ENCODE measurements around the gene ANKRD13D.

Gene ANKRD13D

GRCh38 chr11:67271541-67272284, 17.4 kb upstream of the ANKRD13D start:
- TF ChIP-seq, protein P1, sequence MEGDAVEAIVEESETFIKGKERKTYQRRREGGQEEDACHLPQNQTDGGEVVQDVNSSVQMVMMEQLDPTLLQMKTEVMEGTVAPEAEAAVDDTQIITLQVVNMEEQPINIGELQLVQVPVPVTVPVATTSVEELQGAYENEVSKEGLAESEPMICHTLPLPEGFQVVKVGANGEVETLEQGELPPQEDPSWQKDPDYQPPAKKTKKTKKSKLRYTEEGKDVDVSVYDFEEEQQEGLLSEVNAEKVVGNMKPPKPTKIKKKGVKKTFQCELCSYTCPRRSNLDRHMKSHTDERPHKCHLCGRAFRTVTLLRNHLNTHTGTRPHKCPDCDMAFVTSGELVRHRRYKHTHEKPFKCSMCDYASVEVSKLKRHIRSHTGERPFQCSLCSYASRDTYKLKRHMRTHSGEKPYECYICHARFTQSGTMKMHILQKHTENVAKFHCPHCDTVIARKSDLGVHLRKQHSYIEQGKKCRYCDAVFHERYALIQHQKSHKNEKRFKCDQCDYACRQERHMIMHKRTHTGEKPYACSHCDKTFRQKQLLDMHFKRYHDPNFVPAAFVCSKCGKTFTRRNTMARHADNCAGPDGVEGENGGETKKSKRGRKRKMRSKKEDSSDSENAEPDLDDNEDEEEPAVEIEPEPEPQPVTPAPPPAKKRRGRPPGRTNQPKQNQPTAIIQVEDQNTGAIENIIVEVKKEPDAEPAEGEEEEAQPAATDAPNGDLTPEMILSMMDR (IDR thresholded peaks at IDR 0.05; ENCODE audit: low read depth, low read length) = no peak
- DNase-seq (ENCODE audit: extremely low read depth, low read depth) = no peak

DNA sequence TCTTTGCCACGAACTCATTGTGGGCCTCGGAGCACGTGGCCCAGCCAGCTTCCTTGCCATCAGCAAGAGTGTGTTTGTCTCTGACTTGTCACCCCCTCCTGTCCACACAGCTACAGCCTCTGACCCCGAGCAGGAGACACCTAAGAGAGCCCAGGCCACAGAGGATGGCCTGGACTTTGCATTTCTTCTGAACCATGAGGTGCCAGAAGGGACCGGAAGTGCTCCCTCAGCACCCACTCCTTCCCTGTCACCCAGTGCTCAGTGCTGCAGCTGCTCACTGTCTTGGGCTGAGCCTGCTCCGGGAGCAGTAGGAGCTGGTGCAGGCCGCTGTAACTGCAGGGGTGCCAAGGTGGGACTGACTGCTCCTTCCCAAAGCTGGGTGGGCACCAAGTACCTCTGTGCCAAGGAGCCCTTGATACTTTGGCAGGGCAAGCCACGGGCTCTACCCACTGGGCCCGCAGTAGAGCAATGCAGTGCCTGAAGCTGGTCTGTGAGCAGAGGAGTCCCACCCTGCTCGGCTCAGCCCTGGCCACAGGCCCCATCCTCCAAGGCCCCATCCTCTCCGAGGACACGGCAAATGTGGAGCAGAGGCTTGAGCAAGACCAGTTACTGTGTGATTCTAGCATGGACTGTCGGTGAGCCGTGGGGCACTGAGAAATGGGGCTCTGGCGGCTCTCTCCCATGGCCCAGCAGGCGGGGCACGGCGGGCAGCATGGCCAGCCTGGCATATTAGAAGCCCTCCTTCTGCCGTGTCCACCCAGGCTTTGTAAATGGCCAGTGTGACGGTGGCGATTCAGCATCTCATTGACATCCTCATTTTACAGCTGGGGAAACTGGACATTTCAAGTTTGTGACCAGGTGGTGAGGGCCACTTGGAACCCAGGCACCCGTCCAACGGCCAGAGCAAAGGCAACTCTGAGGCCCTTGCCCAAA, 16.5 kb upstream of the ANKRD13D start:
- no peak for DNase-seq (ENCODE audit: extremely low read depth, low read depth)
- TF ChIP-seq, protein P1 (IDR thresholded peaks at IDR 0.05; ENCODE audit: low read depth, low read length) = no peak

DNA sequence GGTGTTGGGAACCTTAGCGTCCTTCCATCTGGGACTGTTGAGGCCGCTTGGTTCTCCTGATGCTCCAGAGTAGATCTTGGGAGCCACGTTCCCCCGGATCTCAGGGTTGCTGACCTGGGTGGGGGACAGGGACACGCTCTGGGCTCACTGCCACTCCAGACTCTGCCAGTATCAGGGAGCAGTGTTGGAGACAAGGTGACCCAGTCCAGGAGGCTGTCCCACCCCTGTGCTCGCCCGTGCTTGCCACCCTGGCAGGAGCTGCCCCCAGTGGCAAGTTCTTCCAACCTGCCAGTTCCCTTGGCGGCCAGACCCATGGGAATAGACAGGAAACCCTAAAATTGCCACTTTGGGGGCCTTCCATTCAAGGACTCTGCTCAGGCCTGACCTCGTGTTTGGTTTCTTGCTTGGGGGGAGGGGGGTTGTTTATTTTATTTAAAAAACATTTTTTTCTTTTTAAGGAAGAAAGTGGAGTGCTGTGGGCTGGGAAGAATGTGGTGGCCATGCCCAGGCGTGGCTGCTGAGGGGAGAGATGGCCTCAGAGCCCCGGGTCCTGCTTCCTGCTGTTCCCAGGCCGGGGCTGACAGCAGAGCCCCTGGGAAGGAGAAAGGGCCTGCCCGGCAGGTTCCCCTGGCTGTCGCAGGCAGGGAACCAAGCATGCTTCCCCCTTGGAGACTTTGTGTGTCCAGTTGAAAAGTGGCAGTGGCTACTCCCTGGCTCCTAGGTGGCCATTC, 15.7 kb upstream of the ANKRD13D start:
- TF ChIP-seq, protein P1 (IDR thresholded peaks at IDR 0.05; ENCODE audit: low read depth, low read length) = no peak
- DNase-seq (ENCODE audit: extremely low read depth, low read depth) = no peak

DNA sequence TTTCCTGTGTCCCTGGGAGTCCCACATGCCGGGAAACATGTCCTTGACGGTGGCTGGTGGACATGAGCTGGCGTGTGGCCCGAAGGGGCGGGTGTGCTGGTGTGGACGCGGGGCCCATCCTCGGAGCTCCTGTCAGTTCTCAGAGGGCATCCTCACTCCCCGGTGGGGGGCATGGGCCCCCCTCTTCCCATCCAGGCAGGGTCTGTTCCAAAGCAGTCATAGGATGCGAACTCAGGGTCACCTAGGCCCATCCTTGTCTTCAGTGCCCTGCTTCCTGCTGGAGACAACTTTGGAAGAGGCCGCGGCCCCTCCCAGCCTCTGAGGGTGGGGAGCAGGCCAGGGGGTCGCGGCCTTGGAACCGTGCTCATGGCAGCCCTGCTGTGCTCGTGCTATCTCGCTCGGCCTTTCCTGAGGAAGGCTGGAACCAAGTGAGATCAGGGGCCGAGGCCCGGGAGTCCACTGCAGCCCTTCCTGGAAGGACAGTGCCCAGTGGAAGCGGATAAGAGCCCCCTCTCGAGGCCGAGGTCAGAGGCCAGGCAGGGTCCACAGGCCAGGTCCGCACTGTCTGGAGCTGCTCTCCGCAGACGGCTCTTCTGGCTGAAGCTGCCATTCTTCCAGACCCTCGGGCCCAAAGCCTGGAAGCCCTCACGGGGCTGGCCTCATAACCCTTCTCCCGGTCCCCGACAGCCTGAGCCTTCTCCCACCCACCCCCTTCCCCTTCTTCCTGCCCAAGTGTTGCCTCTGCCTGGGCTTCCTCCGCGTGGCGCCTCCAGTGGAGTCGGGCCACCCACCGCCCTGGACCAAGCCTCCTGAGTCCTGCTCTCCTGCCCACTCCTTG, 14.1 kb upstream of the ANKRD13D start:
- TF ChIP-seq, protein P1 (IDR thresholded peaks at IDR 0.05; ENCODE audit: low read depth, low read length) = no peak
- DNase-seq (ENCODE audit: extremely low read depth, low read depth) = no peak

DNA sequence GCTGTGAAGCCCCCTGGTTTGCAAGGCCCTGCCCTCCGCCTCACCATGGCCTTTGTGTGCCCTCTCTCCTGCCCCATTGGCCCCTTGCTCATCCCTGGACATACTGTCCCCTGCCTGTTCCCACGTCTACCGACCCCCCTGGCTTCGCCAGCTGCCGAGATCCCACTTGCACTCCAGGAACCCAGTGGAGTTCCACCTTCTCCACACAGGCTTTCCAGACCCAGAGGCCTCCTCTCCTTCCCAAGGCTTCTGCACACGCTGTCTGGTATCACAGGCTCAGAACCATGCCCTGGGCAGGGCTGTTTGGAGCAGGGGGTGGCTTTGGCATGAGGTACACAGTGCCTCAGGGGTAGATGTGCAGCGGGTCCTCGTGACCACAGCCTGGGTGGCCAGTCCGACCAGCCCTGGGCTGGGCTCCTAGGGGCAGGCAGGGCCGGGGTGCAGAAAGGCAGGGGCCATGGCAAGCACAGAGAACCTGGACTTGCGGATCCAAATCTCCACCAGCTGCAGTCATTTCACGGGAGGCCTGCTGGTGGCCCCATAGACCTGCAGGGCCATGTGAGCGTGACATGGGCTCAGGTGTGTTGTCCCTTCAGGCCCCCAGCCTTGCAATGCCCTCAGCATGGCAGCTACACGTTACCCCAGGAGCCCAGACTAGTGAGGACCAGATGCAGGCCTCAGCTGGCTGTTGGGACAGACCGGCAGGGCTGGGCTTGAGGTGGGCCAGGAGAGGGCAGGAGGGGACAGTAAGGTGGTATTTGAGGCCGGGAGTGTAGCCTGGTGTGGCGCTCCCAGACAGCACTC, 13.3 kb upstream of the ANKRD13D start:
- no peak for DNase-seq (ENCODE audit: extremely low read depth, low read depth)
- TF ChIP-seq, protein P1 (IDR thresholded peaks at IDR 0.05; ENCODE audit: low read depth, low read length) = no peak

DNA sequence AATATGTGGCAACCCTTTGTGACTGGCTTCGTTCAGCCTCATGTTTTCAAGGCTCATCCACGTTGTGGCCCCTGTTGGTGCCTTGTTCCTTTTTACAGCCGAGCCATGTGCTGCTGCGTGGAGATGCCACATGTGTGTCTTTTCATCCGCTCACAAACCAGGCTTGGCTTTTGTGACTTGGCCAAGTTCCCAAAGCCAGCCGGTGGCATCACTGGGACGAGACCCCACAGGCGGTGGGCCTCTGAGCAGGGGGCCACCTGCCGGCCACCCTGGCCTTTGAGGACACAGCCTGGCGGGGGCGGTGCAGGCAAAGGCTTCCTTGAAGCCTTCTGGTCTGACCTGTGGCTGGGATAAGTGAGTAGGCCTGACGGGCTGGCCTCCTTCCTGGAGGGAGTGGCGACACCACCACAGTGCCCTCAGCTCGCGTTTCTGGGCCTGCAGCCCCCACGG, 12.3 kb upstream of the ANKRD13D start:
- TF ChIP-seq, protein P1 (IDR thresholded peaks at IDR 0.05; ENCODE audit: low read depth, low read length) = peak; percentile 27
- DNase-seq (ENCODE audit: extremely low read depth, low read depth) = no peak

Data from AG09319 (cell line).